ENCODE measurements around the gene NAV3. TPM values are rescaled to one million over a fixed set of nuclear protein-coding genes. Genes with fewer than 3 reads are reported as not detected.
A peak's percentile ranks its signal among the peaks of the same experiment; 100 is the strongest.

Gene NAV3
- total and polyA plus RNA-seq, 9 of the 15 experiments (the other 6 are each of a cell fraction or from before 2014, with no cell fraction given): 0.04 TPM; not detected in 8

GRCh38 chr12:78260976-78261375 lies 430.3 kb downstream of the NAV3 start:
- ChIA-PET CTCF (ENCODE audit: low intra/inter-chr PET ratio) (no interaction called here), POLR2A (no interaction called here)
- Histone ChIP-seq H3K36me3 (ENCODE audit: control insufficient read depth, insufficient read depth, low read length) (no peaks in the 10 kb centered on the region), H3K27ac (ENCODE audit: extremely low read depth, low read depth, low read length) (no peak overlapping the region), H3K27me3 (ENCODE audit: control insufficient read depth in 2 of 2, insufficient read depth in 2 of 2, low read length in 2 of 2) (no peaks in the 10 kb centered on the region), H4K20me1 (replicated peaks; ENCODE audit: control insufficient read depth, insufficient read depth, low read length) (no peaks in the 10 kb centered on the region), H2AFZ (ENCODE audit: low read depth, low read length) (no peak overlapping the region), H3K9me3 (replicated peaks; ENCODE audit: control insufficient read depth, insufficient read depth, low read depth, low read length) (no peaks in the 10 kb centered on the region), H3K9me1 (ENCODE audit: control insufficient read depth, insufficient read depth, low read length) (no peaks in the 10 kb centered on the region), H3K79me2 (ENCODE audit: control insufficient read depth, insufficient read depth, low read length) (no peaks in the 10 kb centered on the region), H3K4me3 (no peak overlapping the region), H3K4me1 (replicated peaks in 1 of 2; ENCODE audit: control insufficient read depth in 2 of 2, insufficient read depth in 2 of 2, low read length in 2 of 2) (no peaks in the 10 kb centered on the region), H3K9ac (ENCODE audit: insufficient read depth in 1 of 2, low read depth in 2 of 2, low read length in 2 of 2) (no peak overlapping the region), H3K4me2 (ENCODE audit: insufficient read depth, low read length) (no peak overlapping the region)
- BruUV-seq (replicated peaks): no TSS peak
- in situ Hi-C loops (cut with MboI): no loop called here
- ATAC-seq: no peak
- intact Hi-C loops (cut with micrococcal nuclease): no loop called here
- DNase-seq (ENCODE audit: extremely low read depth in 1 of 4, low spot score in 3 of 4): no peak
- WGBS (ENCODE audit: insufficient coverage, low coverage, missing lambda C conversion rate): 3% methylated on average over 7 of the region's 7 CpGs
- FAIRE-seq: peak; percentile 91
- TF ChIP-seq TRIM28 (IDR thresholded peaks at IDR 0.05) (no peak), NONO (IDR thresholded peaks at IDR 0.05; ENCODE audit: low read depth in 2 of 2, low read length in 1 of 2) (no peak), ZNF592 (IDR thresholded peaks at IDR 0.05) (no peak), NELFE (IDR thresholded peaks at IDR 0.05; ENCODE audit: insufficient read depth, insufficient read length) (no peak), ETV6 (IDR thresholded peaks at IDR 0.05; ENCODE audit: borderline replicate concordance in 1 of 2, low read depth in 2 of 2, low read length in 1 of 2) (no peak), ETV6 (CRISPR knock-in tag; IDR thresholded peaks at IDR 0.05; ENCODE audit: borderline replicate concordance) (no peak), ZC3H4 (CRISPR knock-in tag; IDR thresholded peaks at IDR 0.05; ENCODE audit: borderline replicate concordance) (no peak), TAF7 (tag; IDR thresholded peaks at IDR 0.05) (no peak), ZNF699 (CRISPR knock-in tag; IDR thresholded peaks at IDR 0.05; ENCODE audit: insufficient replicate concordance) (no peak), EHMT2 (IDR thresholded peaks at IDR 0.05) (no peak), NR4A1 (CRISPR knock-in tag; IDR thresholded peaks at IDR 0.05) (no peak), NR4A1 (tag; IDR thresholded peaks at IDR 0.05) (no peak), TEAD1 (CRISPR knock-in tag; IDR thresholded peaks at IDR 0.05) (no peak), HNRNPH1 (optimal IDR thresholded peaks at IDR 0.05; ENCODE audit: low read depth, low read length) (no peak), GATA2 (CRISPR knock-in tag; IDR thresholded peaks at IDR 0.05) (no peak), ZNF140 (CRISPR knock-in tag; IDR thresholded peaks at IDR 0.05) (no peak), ZBTB33 (CRISPR knock-in tag; IDR thresholded peaks at IDR 0.05) (no peak), SRSF9 (IDR thresholded peaks at IDR 0.05; ENCODE audit: borderline replicate concordance, low read depth, low read length) (no peak)
